ENCODE results near the gene PPFIA4.

The PPFIA4 gene

DNA sequence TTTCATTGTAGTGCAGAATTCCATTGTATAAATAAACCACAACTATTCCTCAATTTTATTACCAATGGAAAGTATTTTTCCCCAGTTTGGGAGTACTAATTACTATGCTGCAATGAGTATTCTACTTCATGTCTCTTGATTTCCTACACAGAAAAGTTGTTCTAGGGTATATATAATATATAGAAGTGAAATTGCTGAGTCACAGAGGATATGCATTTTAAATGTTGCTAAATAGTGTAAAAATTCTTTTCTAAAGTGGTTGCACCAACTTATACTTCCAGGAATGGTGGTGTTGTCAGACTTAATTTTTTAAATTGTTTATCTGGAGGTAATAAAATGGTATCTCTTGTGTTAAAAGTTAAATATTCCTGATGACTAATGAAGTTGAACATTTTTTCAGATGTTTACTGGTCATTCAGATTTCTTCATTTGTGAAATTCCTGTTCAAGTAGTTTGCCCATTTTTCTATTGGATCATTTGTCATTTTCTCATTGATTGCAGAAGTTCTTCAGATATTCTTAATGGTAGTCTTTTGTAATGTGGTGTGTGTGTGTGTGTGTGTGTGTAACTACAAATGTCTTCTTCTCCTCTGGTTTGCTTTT, 78.6 kb downstream of the PPFIA4 start:
- no peak for DNase-seq

DNA sequence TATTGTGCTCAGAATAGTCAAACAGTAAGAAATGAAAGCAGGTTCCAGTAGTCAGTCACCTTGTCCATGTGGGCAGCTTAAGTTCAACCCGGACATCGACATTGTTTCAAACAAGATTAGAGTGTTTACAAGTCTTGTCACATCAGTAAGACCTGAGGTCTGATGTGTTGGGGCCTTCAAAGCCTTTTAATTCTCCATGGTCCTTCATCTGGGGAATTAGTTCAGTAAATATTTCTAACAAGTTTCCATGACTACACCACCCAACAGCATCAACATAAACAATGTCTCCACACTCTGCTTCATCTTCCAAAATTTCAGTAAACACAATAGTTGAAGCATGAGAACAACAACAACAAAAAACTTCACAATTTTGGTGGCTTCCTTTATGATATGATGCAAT, 86.2 kb downstream of the PPFIA4 start:
- no peak for DNase-seq

DNA sequence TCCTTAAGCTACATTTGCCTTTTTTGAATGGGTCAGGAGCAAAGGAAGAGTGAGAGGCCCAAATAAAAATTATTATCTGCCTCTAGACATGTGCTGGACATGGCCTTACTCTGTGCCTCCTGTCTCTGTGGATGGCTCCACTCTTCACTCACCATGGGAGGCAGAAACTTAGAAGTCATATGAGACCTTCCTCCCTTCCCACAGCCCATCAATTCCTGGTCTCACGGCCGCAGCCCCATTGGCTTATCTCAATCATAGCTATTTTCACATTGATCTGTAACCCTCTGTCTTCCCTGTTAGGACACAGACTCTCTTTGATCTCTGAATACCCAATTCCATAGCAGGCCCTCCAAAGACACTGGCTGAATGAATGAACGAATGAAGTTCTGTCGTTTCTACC, 87.0 kb downstream of the PPFIA4 start:
- DNase-seq = no peak

DNA sequence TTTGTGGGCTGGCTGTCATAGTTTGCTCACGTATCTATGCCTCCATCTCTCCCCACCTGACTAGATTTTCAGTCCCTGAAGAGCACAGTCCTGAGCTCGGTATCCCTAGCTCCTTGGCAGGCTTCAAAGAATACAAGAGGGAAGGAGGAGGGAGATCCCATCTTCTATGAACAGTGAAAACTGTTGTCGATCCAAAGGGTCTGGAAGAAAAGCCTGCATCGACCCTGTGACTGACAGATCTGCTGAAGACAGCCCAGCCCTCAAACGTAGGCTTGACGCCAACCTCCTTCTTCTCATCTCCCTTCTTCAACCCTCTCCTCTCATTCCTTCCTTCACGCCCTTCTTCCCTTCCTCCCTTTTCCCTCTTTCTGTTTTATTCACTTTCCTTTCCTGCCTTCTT, 87.9 kb downstream of the PPFIA4 start:
- no peak for DNase-seq

DNA sequence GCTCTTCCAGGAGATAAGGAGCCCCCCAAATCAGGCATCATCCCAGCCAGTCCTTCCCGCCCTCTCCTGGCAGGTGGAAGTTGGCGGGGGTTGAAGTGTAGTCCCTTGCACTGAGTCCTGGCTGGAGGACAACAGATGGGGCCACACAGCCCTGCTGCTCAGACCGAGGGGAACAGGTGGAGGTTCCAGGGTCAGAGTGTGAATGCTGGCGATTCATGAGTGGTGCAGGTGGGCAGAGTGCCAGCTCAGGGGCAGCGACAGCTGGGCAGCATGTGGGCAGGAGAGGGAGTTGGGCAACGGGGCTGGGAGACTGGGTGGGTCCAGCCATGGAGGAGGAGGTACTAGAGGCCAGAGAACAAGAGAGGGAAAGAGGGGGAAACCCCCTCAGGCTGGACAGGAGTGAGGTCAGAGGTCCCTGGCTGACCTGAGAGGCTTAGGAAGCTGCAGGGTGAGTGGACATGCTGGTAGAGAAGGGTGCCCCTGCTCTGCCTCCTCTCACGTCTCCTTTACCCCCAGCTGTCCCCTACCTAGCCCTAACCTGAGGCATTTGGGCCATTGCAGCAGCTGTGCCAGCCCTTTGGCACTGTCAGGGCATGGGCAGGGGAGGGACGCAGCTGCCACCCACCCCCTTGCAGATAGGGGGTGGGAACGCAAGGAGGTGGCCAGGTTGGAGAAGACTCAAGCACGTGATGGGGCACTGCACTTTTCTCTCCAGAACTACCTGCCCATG, 90.0 kb downstream of the PPFIA4 start:
- DNase-seq = no peak

DNA sequence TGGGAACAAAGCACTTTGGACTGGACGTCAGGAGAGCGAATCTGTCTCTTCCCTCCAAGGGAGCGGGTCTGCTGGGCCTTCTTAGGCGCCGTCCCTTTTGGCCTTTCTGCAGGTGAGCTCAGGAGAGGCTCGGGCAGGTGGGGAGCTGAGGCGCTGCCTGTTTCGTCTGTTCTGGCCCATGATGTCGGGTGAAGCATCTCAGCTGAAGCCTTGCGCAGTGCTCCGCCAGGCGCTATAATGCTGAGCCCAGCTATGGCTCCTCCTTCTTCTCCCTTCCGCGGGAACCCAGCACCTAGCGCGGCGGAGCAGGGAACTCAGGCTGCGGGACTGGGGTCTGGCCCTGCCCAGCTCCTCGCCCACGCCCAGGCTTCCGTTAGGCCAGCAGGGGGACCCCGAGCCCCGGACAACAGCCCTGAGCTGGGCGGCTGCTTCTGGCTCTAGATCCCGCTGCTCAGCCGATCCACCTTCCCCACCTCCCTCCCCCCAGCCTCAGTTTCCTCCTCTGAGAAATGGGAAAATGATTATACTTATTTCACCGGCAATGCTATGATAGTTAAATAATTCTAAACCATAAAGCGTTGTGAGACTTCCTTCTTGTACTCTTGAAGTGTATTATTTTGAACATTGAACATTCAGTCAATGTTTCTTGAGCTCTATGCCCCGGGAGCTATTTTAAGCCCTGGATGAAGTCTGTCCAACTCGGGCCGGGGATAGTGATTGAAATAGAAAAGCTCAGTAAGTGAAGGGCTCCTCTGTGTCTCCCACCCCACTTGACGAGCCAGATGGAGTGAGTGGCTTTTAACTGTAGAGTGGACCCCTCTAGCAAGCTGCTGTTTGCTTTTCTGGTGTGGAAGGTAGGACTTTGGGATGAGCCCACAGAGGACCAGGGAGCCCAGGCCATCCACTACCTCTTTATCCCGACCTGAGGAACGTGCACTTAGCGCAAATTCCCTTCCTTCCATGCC, 91.6 kb downstream of the PPFIA4 start:
- no peak for DNase-seq

DNA sequence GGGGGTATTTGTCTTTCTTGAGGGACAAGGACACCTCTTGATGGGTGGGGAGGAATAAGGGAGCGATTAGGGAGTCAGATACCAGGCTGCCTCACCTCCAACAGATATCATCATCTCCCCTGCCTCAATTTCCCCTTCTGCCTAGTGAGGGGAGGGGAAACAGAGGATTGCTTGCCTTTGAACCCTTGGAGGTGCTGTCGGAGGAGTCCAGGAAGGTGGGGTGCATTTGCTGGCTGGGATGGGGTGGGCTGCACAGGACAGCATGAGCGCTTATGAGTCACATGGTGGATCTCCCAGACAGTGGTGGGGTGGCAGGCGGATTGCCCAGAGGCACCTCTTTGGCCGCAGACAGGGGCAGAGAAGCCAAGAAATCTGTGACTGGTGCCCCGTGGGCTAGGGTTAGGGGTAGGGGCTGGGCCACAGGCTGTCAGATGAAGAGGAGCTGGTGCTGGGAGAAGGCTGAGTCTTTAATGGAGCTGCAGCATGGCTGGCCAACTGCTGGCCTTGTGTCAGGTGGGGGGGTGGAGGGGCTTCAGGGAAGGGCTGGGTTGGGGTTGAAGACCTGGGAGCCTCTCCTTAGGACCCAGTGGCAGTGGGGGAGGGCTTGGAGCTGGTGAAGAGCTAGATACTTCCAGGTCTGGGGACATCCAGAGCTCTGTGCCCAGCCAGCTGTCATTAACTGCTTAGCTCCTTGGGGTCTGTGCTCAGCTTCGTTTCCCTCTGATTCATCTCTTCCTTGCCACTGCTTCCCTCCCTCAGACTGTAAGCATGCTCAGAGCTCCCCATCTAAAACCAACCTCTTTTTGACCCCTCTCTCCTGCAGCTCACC, 94.2 kb downstream of the PPFIA4 start:
- DNase-seq = no peak

DNA sequence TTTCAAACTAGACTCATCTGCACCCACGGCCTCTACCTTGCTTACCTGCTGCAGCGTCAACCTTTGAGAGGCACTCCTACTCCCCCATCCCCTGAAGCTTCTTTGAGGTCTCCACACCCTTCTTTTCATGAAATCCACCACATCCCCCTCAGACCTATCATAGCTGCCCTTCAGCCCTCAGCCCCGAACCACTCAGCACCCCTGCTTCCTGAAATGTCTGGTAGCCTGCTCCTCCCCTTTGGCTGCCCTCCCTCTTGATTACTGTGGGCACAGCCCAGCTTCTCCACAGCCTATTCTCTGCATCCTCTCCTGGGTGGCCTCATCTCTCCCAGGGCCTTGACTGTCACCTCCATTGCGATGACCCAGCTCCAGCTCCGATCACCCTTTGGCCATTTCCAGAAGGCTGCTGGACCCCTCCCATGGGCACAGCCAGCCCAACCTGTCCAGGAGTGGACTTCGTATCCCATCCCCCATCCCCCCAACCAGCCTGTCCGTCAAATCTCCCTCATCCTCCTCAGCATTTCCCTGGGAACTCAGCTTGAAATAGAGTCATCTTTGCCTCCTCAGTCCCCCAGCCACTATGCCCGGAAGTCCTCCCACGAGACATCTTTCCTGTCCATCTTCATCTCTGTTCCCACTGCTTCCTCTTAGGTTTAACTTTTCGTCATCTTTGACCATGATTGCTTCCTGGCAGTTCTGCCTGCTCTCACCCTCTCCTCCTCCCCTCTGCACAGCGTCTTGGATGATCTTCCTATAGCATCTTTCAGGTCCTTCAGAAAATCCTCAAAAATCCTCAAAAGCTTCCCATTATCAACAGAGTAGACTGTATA, 95.1 kb downstream of the PPFIA4 start:
- no peak for DNase-seq

DNA sequence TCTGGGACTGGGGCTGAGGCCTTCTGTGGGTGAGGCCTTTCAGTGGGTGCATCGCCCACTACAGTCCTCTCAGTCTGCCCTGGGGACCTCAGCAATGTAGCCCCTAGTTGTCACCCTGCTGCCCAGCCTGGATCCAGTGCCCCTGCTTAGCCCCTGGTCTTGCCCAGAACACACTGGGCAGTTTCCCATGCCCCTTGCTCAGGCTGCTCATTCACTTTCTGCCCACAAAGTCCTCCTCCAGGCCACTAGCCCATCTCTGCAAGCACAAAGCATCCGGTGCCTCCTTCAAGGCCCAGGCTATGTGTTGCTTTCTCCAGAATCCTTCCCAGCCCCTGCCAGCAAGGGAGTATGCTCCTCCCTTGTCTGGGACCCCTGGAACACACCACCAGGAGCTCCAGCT, 95.9 kb downstream of the PPFIA4 start:
- DNase-seq = no peak

DNA sequence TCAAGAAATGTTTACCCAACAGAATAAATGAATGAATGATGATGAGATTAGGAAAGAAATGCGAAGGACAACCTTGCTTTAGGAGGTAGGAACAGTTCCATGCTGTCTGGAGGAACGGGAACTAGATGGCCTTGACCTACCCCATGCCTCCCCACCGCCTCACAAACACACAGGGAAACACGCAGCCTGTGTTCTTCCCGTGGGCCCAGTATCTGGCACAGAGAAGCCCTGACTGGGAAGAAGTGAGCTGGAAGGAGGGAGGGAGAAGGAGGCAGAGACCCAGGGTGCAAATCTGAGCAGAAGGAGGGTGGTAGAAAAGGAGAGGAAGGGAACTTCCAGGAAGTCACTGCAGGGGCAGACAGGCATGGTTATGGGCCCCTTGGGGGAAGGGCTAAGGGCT, 97.7 kb downstream of the PPFIA4 start:
- DNase-seq = no peak

DNA sequence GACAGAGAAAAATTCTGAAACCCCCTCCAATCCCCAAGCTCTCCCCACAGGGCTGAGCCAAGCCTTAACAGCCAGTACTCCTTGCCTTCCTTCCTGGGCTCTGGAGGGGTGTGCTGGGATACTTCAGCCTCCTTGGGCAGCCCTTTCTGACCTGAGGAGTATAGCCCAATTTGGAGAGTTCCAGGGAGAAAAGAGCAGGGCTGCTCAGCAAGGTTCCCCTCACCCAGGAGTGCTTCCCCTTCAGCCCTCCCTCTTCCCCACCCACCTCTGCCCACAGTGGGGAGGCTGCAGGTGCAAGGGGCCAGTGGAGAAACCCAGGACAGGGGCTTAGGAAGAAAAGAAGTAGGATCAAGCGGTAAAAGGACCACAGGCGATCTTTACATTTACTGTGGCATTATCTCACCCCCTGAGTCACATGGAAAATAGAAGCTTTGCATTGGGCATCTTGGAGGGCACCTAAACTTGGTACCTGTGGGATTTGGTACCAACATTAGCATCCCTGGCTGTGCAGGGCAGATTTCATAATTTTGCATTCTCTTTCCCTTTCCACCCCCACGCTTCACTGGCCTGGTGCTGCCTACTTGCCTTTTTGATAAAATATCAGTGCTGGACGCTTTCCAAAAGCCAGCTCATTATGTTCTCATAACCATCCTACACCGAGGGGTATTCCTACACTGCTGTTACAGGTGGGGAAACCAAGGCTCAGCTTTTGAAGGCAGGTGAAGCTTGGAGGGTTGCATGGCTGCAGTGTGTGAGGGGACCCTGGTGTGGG, 98.4 kb downstream of the PPFIA4 start:
- no peak for DNase-seq

DNA sequence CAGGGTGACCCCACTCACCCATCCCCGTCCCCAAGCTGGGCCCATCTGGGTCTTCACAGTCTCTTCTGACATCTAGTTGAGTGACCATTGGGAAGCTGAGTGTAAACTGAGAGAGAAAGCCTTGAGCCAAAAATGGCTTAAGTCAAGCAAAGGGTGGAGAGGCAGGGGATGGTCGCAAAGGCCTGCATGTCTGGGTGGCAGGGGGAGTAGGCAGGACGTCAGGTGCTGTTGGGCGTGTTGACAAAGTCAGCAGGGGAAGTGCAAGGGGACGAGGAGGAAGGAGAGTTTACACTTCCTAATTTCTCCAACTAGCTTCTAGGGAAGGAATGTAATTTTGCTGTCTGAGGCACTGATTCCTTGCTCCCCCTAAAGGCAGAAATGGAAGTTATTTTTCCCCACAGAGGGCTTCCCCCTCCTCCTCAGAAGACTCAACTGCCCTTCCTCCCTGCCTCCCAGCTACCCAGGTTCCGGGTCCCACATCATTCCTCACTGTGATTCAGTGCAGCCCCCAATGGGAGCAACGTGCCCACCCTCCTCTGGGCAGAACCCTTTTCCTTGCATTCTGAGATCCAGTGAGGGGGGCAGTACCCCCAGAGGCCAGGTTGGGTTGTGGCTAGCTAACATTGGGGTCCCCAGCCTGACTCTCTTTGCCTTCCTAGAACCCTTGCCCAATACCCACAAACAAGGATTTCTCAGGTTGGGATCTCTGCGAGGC, 100.0 kb downstream of the PPFIA4 start:
- DNase-seq = no peak

DNA sequence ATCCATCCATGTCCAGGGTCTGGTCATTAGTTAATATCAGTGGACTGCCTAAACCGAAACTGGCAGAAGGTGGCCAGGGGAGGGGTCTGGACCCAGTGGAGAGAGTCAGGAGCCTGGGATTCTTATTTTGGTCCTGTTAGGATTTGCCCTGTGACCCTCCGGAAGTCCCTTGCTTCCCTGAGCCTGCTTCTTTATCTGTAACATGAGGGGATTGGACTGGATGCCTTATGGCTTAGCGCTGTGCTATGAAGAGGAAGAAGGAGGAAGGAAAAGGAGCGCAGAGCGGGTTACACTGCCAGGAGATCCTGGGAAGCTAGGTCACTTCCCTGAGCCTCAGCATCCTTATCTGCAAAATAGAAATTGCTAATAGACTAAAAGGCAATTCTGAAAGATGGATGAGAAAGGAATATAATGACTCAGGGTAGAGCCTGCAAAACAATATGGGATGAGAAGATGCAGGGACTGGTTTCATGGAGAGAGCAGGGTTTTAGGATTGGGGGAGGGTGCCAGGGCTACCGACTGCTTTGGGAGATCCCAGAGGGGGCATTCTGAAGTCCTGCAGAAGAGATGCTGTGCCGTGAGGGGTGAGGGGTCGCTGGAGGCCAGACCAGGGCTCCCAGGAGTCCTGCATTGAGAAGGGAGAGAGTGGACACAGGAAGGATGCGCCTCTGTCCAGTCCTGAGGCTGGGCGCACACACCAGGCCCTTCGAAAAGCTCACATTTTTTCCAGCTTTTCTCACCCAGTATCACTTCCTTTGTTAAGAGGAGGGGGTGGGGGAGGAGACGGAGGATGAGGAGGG, 100.8 kb downstream of the PPFIA4 start:
- no peak for DNase-seq

DNA sequence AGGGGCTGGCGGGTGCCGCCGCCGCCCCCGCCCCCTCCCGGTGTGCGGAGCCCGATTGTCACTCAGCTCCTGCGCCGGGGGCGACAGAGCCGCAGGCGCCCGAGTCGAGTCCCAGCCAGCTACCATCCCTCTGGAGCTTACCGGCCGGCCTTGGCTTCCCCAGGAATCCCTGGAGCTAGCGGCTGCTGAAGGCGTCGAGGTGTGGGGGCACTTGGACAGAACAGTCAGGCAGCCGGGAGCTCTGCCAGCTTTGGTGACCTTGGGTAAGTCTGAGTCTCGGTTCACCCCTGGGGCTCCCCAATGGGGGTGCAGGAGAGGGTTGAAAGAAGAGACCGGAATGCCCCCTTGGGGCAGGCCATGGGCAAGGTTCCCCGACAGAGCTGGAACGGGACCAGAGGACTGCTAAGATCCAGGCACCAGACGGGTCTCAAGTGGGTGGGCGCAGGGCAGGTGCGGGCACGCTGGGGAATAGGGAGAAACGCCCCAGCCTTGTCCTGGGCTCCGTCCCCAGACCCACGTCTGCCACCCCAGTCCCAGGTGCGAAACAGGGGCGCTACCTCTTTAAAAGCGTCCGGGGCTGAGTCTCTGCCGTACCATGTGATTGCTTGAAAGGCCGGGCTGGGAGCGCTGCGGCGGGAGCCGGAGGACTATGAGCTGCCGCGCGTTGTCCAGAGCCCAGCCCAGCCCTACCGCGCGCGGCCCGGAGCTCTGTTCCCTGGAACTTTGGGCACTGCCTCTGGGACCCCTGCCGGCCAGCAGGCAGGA, 101.6 kb downstream of the PPFIA4 start, which contains the start of gene ADORA1:
TSS of gene ADORA1 (plus strand) at position 61 of the 765 bp plus-strand sequence. CDS start 1,116 bp downstream, outside the sequence.
- no peak for DNase-seq

DNA sequence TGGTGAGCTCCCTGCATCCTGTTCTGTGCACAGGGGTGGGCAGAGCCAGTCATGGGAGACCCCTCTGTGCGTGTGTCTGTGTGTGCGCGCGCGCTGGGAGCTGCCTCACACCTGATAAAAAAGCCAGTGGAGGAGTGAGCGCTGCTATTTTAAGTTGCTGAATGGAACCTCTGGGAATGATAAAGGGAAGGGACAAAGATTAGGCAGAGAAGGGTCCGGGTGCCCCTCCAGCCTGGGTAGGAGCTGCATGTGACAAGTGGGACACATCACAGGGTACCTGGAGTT, 102.1 kb downstream of the PPFIA4 start:
- no peak for DNase-seq
